B cell (primary cell): Measurements from ENCODE around the gene OLIG2. TPM values are rescaled to one million over a fixed set of nuclear protein-coding genes. Genes with fewer than 3 reads are reported as not detected.

Experiments used
- ATAC-seq: fragments of 200-7000 bp; cut with Tn5 transposase; one replicate; pipeline ENCODE4 v1.10.0; 2021; ENCODE audit warnings: low read depth, mild to moderate bottlenecking, moderate number of reproducible peaks, moderate library complexity
- CTCF ChIA-PET: fragments of 350-600 bp; sonication (Branson Sonifier 250); formaldehyde crosslinking; loops from one replicate; lab custom pipeline; 2021; ENCODE audit warnings: antibody characterized with exemption, inconsistent platforms; lab: Charles Lee
- POLR2A ChIA-PET: fragments of 350-600 bp; sonication (Branson Sonifier 250); formaldehyde crosslinking; loops from one replicate; lab custom pipeline; 2021; ENCODE audit warnings: antibody characterized with exemption; lab: Charles Lee
- DNase-seq: peaks from one replicate; pipeline ENCODE4 v3.0.0; 2013
- H2AFZ ChIP-seq: 2 replicates; pipeline ENCODE4 v1.6.1; 2012; ENCODE audit warnings: mild to moderate bottlenecking, low read depth, low read length; ENCODE audit not compliant: insufficient read depth, poor library complexity, severe bottlenecking
- H3K27ac ChIP-seq, 2 donors: 1 replicate in 1 of 2; 2 replicates in 1 of 2; pipeline ENCODE4 v1.5.1; 2012 to 2013; ENCODE audit warnings: low read length in 2 of 2, mild to moderate bottlenecking in 2 of 2, moderate library complexity in 1 of 2
- H3K27me3 ChIP-seq, 4 experiments: fragments of 200-600 bp in 1 of 4; sonication (generic) in 1 of 4; replicated peaks in 1 of 4; 1 replicate in 2 of 4; 2 replicates in 2 of 4; pipeline versions ENCODE4 v1.6.1 to v1.7.0; 2013 to 2016; ENCODE audit warnings: low read length in 3 of 4, mild to moderate bottlenecking in 2 of 4, mixed read lengths in 1 of 4, moderate library complexity in 1 of 4; ENCODE audit not compliant: insufficient read depth in 4 of 4, control insufficient read depth in 3 of 4; ENCODE audit errors: control extremely low read depth in 1 of 4
- H3K36me3 ChIP-seq, 2 experiments: replicated peaks in 1 of 2; 1 replicate in 1 of 2; 2 replicates in 1 of 2; pipeline versions ENCODE4 v1.6.1 to v1.7.1; 2013; ENCODE audit warnings: low read length in 1 of 2; ENCODE audit not compliant: insufficient read depth in 2 of 2, control insufficient read depth in 1 of 2; ENCODE audit errors: control extremely low read depth in 1 of 2, extremely low read depth in 1 of 2
- H3K4me1 ChIP-seq, 2 donors: fragments of 200-600 bp in 1 of 2; sonication (generic) in 1 of 2; 1 replicate in 1 of 2; 2 replicates in 1 of 2; pipeline versions ENCODE4 v1.5.1 to v1.6.1; 2013 to 2017; ENCODE audit warnings: low read length in 2 of 2; ENCODE audit not compliant: control insufficient read depth in 2 of 2, insufficient read depth in 2 of 2
- H3K4me2 ChIP-seq: replicated peaks from 2 replicates; pipeline ENCODE3; 2012; ENCODE audit warnings: mild to moderate bottlenecking, low read depth, low read length; ENCODE audit not compliant: poor library complexity, severe bottlenecking
- H3K4me3 ChIP-seq, 5 experiments: fragments of 200-600 bp in 1 of 5; sonication (generic) in 1 of 5; 1 replicate in 3 of 5; 2 replicates in 2 of 5; pipeline versions ENCODE4 v1.5.1 to v1.7.0; 2011 to 2016; ENCODE audit warnings: low read length in 4 of 5, mild to moderate bottlenecking in 4 of 5, low read depth in 2 of 5, control low read depth in 1 of 5, moderate library complexity in 1 of 5; ENCODE audit not compliant: insufficient read depth in 1 of 5; ENCODE audit errors: control extremely low read depth in 1 of 5, extremely low read depth in 1 of 5
- H3K79me2 ChIP-seq: fragments of 200-600 bp; sonication (generic); one replicate; pipeline ENCODE4 v1.6.0; 2016; ENCODE audit warnings: low read length; ENCODE audit not compliant: control insufficient read depth, insufficient read depth
- H3K9ac ChIP-seq: fragments of 200-600 bp; sonication (generic); 2 replicates; pipeline ENCODE4 v1.6.1; 2017; ENCODE audit warnings: mild to moderate bottlenecking, low read length, moderate library complexity
- H3K9me3 ChIP-seq, 3 donors: one replicate each; pipeline versions ENCODE4 v1.6.1 to v1.7.1; 2013; ENCODE audit warnings: low read length in 2 of 3; ENCODE audit not compliant: control insufficient read depth in 2 of 3, insufficient read depth in 1 of 3; ENCODE audit errors: control extremely low read depth in 1 of 3
- H4K20me1 ChIP-seq: 2 replicates; pipeline ENCODE4 v1.6.0; 2012; ENCODE audit warnings: mild to moderate bottlenecking, low read length; ENCODE audit not compliant: insufficient read depth, control insufficient read depth, poor library complexity, severe bottlenecking
- H3K27ac Mint-ChIP-seq: one replicate; pipeline ENCODE4 v1.8.0; 2021; ENCODE audit warnings: mixed read lengths
- H3K27me3 Mint-ChIP-seq: one replicate; pipeline ENCODE4 v1.8.0; 2021; ENCODE audit warnings: mixed read lengths
- H3K4me1 Mint-ChIP-seq: one replicate; pipeline ENCODE4 v1.8.0; 2021; ENCODE audit warnings: mixed read lengths
- H3K4me3 Mint-ChIP-seq: one replicate; pipeline ENCODE4 v1.8.0; 2021; ENCODE audit warnings: mixed read lengths
- H3K9me3 Mint-ChIP-seq: one replicate; pipeline ENCODE4 v1.8.0; 2022; ENCODE audit warnings: mixed read lengths; ENCODE audit not compliant: insufficient read depth
- EZH2 ChIP-seq: IDR thresholded peaks from 2 replicates; pipeline ENCODE4 v1.6.1; 2012; ENCODE audit warnings: borderline replicate concordance, low read depth, mild to moderate bottlenecking, moderate library complexity, low read length; ENCODE audit not compliant: insufficient read depth, poor library complexity, severe bottlenecking
- WGBS: methylation state at CpG from one replicate; pipeline ENCODE4 v1.1.5; 2013; ENCODE audit warnings: missing lambda C conversion rate; ENCODE audit not compliant: insufficient coverage; 5-methylcytosine and 5-hydroxymethylcytosine counted together
- intact Hi-C: fragments of 100-400 bp; cut with micrococcal nuclease; formaldehyde crosslinking; loops from one replicate; pipeline ENCODE4 v1.10.0; 2022
- polyA plus RNA-seq: library from polyadenylated mRNA; depleted of rRNA; stranded (reverse); fragments of >200 nt; gene quantifications from 2 replicates; pipeline ENCODE4 v1.2.3, GENCODE V29; 2012
- total RNA-seq, 2 donors: library from RNA; stranded (reverse); fragments of 120-200 nt in 1 of 2; gene quantifications; 1 replicate in 1 of 2; 2 replicates in 1 of 2; pipeline versions ENCODE4 v1.2.3 to v1.2.4, GENCODE V29; 2013 to 2022
- TF ChIP-seq, protein P1 (sequence below): fragments of 200-600 bp; IDR thresholded peaks from one replicate; pipeline ENCODE4 v1.8.0; 2022; ENCODE audit warnings: antibody characterized with exemption, mild to moderate bottlenecking

Gene OLIG2
- total and polyA plus RNA-seq, 2 donors (not counting 1 experiment from before 2014, with no cell fraction given) = not detected

- no peak overlapping the region for H3K27ac ChIP-seq
- 82% methylated on average over 2 of the region's 11 CpGs for WGBS
- peaks cover 2 to 8% of the 10 kb centered on the region in 2 donors for H3K4me1 ChIP-seq
- H4K20me1 ChIP-seq = no peaks in the 10 kb centered on the region
- H3K27me3 ChIP-seq = peaks cover 0 to 53% (median 18%) of the 10 kb centered on the region in 4 experiments
- TF ChIP-seq EZH2 = no peak
- TF ChIP-seq, protein P1, sequence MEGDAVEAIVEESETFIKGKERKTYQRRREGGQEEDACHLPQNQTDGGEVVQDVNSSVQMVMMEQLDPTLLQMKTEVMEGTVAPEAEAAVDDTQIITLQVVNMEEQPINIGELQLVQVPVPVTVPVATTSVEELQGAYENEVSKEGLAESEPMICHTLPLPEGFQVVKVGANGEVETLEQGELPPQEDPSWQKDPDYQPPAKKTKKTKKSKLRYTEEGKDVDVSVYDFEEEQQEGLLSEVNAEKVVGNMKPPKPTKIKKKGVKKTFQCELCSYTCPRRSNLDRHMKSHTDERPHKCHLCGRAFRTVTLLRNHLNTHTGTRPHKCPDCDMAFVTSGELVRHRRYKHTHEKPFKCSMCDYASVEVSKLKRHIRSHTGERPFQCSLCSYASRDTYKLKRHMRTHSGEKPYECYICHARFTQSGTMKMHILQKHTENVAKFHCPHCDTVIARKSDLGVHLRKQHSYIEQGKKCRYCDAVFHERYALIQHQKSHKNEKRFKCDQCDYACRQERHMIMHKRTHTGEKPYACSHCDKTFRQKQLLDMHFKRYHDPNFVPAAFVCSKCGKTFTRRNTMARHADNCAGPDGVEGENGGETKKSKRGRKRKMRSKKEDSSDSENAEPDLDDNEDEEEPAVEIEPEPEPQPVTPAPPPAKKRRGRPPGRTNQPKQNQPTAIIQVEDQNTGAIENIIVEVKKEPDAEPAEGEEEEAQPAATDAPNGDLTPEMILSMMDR = no peak
- CTCF ChIA-PET = no interaction called here
- no peak overlapping the region for H3K4me3 ChIP-seq
- H3K9me3 Mint-ChIP-seq = no peaks in the 10 kb centered on the region
- POLR2A ChIA-PET = no interaction called here
- H3K9ac ChIP-seq = no peak overlapping the region
- no peak overlapping the region for H3K4me3 Mint-ChIP-seq
- H3K36me3 ChIP-seq = no peaks in the 10 kb centered on the region
- no peak overlapping the region for H2AFZ ChIP-seq
- H3K27ac Mint-ChIP-seq = no peak overlapping the region
- no peaks in the 10 kb centered on the region for H3K79me2 ChIP-seq
- peaks cover 76% of the 10 kb centered on the region for H3K27me3 Mint-ChIP-seq
- no peak for DNase-seq
- ATAC-seq = no peak
- peaks cover 0 to 5% (median 0%) of the 10 kb centered on the region in 3 donors for H3K9me3 ChIP-seq
- intact Hi-C loops = no loop called here
- peaks cover 6% of the 10 kb centered on the region for H3K4me1 Mint-ChIP-seq
- H3K4me2 ChIP-seq = no peak overlapping the region
These were observed 51.0 kb downstream of the OLIG2 start for GRCh38 chr21:33076600-33077329.

Other genes starting within 250 kb of the OLIG2 start
- gene OLIG1, start 44.2 kb downstream of the OLIG2 start, total RNA-seq = not detected in 2 replicates
- gene OLIG1, start 44.2 kb downstream of the OLIG2 start, polyA plus RNA-seq = 0.33 TPM in 1 of 2 replicates, not detected in the other
- 45.0 and 52.2 TPM in 2 replicates for gene IFNAR2, start 204.0 kb downstream of the OLIG2 start, total RNA-seq
- 33.0 and 33.2 TPM in 2 replicates for gene IFNAR2, start 204.0 kb downstream of the OLIG2 start, polyA plus RNA-seq
- 32.5 and 35.5 TPM in 2 replicates for gene IL10RB, start 240.4 kb downstream of the OLIG2 start, total RNA-seq
- 29.3 and 39.4 TPM in 2 replicates for gene IL10RB, start 240.4 kb downstream of the OLIG2 start, polyA plus RNA-seq